ENCODE measurements around the gene SLC25A12. TPM values are rescaled to one million over a fixed set of nuclear protein-coding genes. Genes with fewer than 3 reads are reported as not detected.

SLC25A12 gene
- total and polyA plus RNA-seq, 10 of the 15 experiments (the other 5 are each of a cell fraction or from before 2014, with no cell fraction given), result 20.9 to 50.0 (median 33.0) TPM

DNA sequence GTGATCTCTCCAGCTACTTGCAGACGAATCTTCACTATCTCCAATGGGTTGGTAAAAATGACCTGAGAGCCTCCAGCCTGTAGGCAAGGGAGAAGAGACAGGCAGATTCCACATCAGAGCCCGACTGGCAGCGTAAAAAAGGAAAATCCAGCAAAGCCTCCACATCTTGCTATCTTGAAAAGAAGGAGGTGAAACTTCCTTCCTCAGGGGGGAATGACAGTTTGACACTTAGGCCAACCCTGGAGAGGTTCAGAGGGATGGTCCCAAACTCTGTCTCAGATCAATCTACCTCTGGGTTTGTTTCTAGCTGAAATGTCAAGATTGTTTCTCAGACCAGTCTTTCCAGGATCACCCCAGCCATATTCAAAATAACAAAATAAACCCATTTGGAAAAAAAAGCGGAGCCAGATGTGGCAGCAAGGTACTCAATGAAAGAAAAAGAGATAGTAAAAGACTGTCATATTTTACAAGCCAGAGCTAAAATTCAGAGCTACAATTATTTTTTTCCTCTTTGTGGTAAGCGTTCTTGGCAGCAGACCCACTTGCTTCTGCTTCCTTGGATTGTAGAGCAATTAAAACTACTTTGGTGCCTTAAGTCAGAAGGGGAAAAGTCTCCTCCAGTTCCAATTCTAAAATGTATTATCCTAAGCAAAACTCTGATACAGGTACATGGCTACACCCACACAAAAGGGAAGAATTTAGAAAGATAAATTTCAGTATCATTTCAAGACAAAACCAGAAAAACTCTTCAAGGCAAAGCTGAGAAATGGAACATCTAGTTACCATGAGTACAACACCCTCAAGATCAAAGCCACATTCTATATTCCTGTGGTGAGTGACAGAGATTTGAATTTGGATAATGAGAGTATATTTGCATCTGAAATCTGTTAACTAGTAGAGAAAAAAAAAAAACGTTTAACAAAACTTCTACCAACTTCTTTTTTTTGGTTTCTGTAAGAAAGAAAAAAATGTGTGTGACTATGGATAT, 100.1 kb downstream of the SLC25A12 start:
- no peaks in the 10 kb centered on the region for H4K20me1 ChIP-seq (ENCODE audit: control insufficient read depth, insufficient read depth)
- no peaks in the 10 kb centered on the region for H3K79me2 ChIP-seq (ENCODE audit: control insufficient read depth, insufficient read depth, low read length)
- no peak overlapping the region for H3K4me2 ChIP-seq (ENCODE audit: control insufficient read depth, insufficient read depth)
- no peak overlapping the region for H3K9ac ChIP-seq (ENCODE audit: control insufficient read depth, insufficient read depth, low read length)
- 82% methylated on average over 6 of the region's 6 CpGs for WGBS (ENCODE audit: insufficient coverage, insufficient replicate concordance, low lambda C conversion rate, missing lambda C conversion rate)
- no TSS peak for BruUV-seq (replicated peaks)
- ChIA-PET CTCF (interaction anchor here (0.7 kb wide), 1 partner anchor 107 kb away, joined by 3 read pairs; no protein-coding TSS in a partner anchor), POLR2A (interaction anchor here (0.6 to 0.7 kb wide), 3 partner anchors 199 to 825 kb away, joined by 4 to 5 read pairs (median 4); no protein-coding TSS in a partner anchor), SMC1A (ENCODE audit: uncharacterized antibody, unreplicated experiment) (interaction anchor here (1.2 kb wide), 1 partner anchor 322 kb away, joined by 3 read pairs; no protein-coding TSS in a partner anchor), RAD21 (ENCODE audit: unreplicated experiment) (no interaction called here)
- H3K4me1 ChIP-seq (ENCODE audit: control insufficient read depth, insufficient read depth, low read length), result no peaks in the 10 kb centered on the region
- H3K4me3 ChIP-seq, result no peak overlapping the region
- ATAC-seq (no peak), FAIRE-seq (no peak), DNase-seq (ENCODE audit: low read depth, low spot score) (no peak)
- in situ Hi-C loops (cut with MboI), result no loop called here
- H3K36me3 ChIP-seq (ENCODE audit: control insufficient read depth in 2 of 2, insufficient read depth in 2 of 2, low read length in 1 of 2), result peaks cover 5 to 18% of the 10 kb centered on the region in 2 experiments
- H3K27me3 ChIP-seq (replicated peaks in 1 of 2; ENCODE audit: control insufficient read depth in 2 of 2, insufficient read depth in 2 of 2, low read length in 1 of 2), result no peaks in the 10 kb centered on the region; a peak in 1 of 4 replicates
- TF ChIP-seq PKNOX1 (IDR thresholded peaks at IDR 0.05) (peak; percentile 68; the same call in 1 of the 2 replicates), ZBED1 (IDR thresholded peaks at IDR 0.05; ENCODE audit: borderline replicate concordance) (no peak)
- no peak overlapping the region for H3K27ac ChIP-seq (ENCODE audit: control insufficient read depth, insufficient read depth)
- no peaks in the 10 kb centered on the region for H3K9me3 ChIP-seq (replicated peaks; ENCODE audit: control insufficient read depth, insufficient read depth, low read length)
- intact Hi-C loops (cut with micrococcal nuclease; ENCODE audit: unreplicated experiment), result no loop called here
- no peak overlapping the region for H2AFZ ChIP-seq (ENCODE audit: control insufficient read depth, low read depth, low read length)
